HFF-Myc (cell line): Measurements from ENCODE around the gene BARX1.
A peak's percentile ranks its signal among the peaks of the same experiment; 100 is the strongest.

Source experiments
- DNase-seq: peaks from one replicate; pipeline ENCODE4 v3.0.0-alpha.2; 2011; ENCODE audit warnings: low read depth; ENCODE audit errors: extremely low read depth
- H3K4me3 ChIP-seq: replicated peaks from 2 replicates; pipeline ENCODE4 v1.5.1; 2011; ENCODE audit warnings: low read depth, mild to moderate bottlenecking, control low read depth, low read length
- CTCF ChIP-seq: IDR thresholded peaks from 2 replicates; pipeline ENCODE4 v1.5.1; 2012; ENCODE audit warnings: mild to moderate bottlenecking, low read depth, low read length, control low read depth; ENCODE audit errors: missing control alignments

Gene BARX1

GRCh38 chr9:93955111-93955980 is at the start of gene BARX1:
Gene BARX1 (minus strand): TSS chr9:93955355. CDS start chr9:93955146, 209 bp downstream.
- no peak for DNase-seq
- no peak within 1 kb of the TSS for H3K4me3 ChIP-seq
- no peak for TF ChIP-seq CTCF

GRCh38 chr9:94002316-94003140 is 47.4 kb upstream of the BARX1 start:
- TF ChIP-seq CTCF, result peak; percentile 68
- DNase-seq, result peak; percentile 33
- no peak overlapping the region for H3K4me3 ChIP-seq

- no peak overlapping the region for H3K4me3 ChIP-seq
- TF ChIP-seq CTCF, result no peak
- DNase-seq, result no peak
These were observed 41.7 kb upstream of the BARX1 start for GRCh38 chr9:93996863-93997262.

- no peak for TF ChIP-seq CTCF
- H3K4me3 ChIP-seq, result no peak overlapping the region
- DNase-seq, result no peak
These were observed 41.2 kb upstream of the BARX1 start for GRCh38 chr9:93996367-93996766.

- DNase-seq, result no peak
- no peak for TF ChIP-seq CTCF
- H3K4me3 ChIP-seq, result no peak overlapping the region
These were observed 39.4 kb upstream of the BARX1 start for GRCh38 chr9:93994545-93994944.

- DNase-seq, result no peak
- no peak overlapping the region for H3K4me3 ChIP-seq
- TF ChIP-seq CTCF, result no peak
These were observed 39.0 kb upstream of the BARX1 start for GRCh38 chr9:93994132-93994531.
